Panc1 (cell line): Measurements from ENCODE around the gene DUSP1. TPM values are rescaled to one million over a fixed set of nuclear protein-coding genes. Genes with fewer than 3 reads are reported as not detected.
A peak's percentile ranks its signal among the peaks of the same experiment; 100 is the strongest.

ENCODE experiments used
- ATAC-seq: fragments of 200-7000 bp; cut with Tn5 transposase; 2 replicates; pipeline ENCODE4 v1.9.1; 2020; ENCODE audit warnings: mild to moderate bottlenecking, moderate library complexity
- BruUV-seq: library from RNA; stranded (reverse); fragments of 400-500 nt; replicated peaks from 2 replicates; lab custom pipeline; 2021; lab: Mats Ljungman, UMichigan
- CTCF ChIA-PET: fragments of 300-600 bp; sonication (Branson Sonifier 250); formaldehyde crosslinking; loops from one replicate; lab custom pipeline; 2022; ENCODE audit warnings: antibody characterized with exemption; lab: Charles Lee
- POLR2A ChIA-PET: fragments of 300-600 bp; sonication (Branson Sonifier 250); formaldehyde crosslinking; loops from one replicate; lab custom pipeline; 2022; ENCODE audit warnings: antibody characterized with exemption; lab: Charles Lee
- DNase-seq: peaks from one replicate; pipeline ENCODE4 v3.0.0-alpha.2; 2010; ENCODE audit warnings: low read depth, low spot score
- H3K27ac ChIP-seq: 2 replicates; pipeline ENCODE4 v1.5.1; 2011; ENCODE audit warnings: mild to moderate bottlenecking, low read length, inconsistent platforms
- H3K27me3 ChIP-seq: fragments of 200-500 bp; sonication (Bioruptor generic); 2 replicates; pipeline ENCODE4 v1.6.0; 2014; ENCODE audit warnings: low read length, inconsistent platforms; ENCODE audit not compliant: control insufficient read depth, insufficient read depth
- H3K36me3 ChIP-seq: fragments of 200-500 bp; sonication (Bioruptor generic); 2 replicates; pipeline ENCODE4 v1.5.1; 2014; ENCODE audit warnings: inconsistent platforms, mild to moderate bottlenecking, low read length, moderate library complexity; ENCODE audit not compliant: control insufficient read depth, insufficient read depth
- H3K4me1 ChIP-seq: 2 replicates; pipeline ENCODE4 v1.5.1; 2011; ENCODE audit warnings: inconsistent platforms, mild to moderate bottlenecking, low read length, moderate library complexity; ENCODE audit not compliant: control insufficient read depth, insufficient read depth
- H3K4me3 ChIP-seq, 2 experiments: 2 replicates each; pipeline ENCODE4 v1.5.1; 2011 to 2012; ENCODE audit warnings: low read depth in 2 of 2, low read length in 2 of 2, mild to moderate bottlenecking in 2 of 2, inconsistent platforms in 1 of 2, moderate library complexity in 1 of 2
- H3K9me3 ChIP-seq: fragments of 200-500 bp; sonication (Bioruptor generic); 2 replicates; pipeline ENCODE4 v1.5.1; 2014; ENCODE audit warnings: low read depth, mild to moderate bottlenecking, inconsistent platforms, low read length, moderate library complexity; ENCODE audit not compliant: control insufficient read depth, insufficient read depth
- CTCF ChIP-seq: fragments of 450-650 bp; IDR thresholded peaks from 2 replicates; pipeline ENCODE4 v1.5.1; 2017; ENCODE audit warnings: mild to moderate bottlenecking
- POLR2AphosphoS5 ChIP-seq: IDR thresholded peaks from 2 replicates; pipeline ENCODE4 v1.6.1; 2012; ENCODE audit warnings: mild to moderate bottlenecking, low read depth, low read length, moderate library complexity
- REST ChIP-seq, 2 experiments: IDR thresholded peaks; 2 replicates each; pipeline ENCODE4 v1.6.1; 2011 to 2012; ENCODE audit warnings: low read depth in 2 of 2, control low read depth in 1 of 2, low read length in 1 of 2, mild to moderate bottlenecking in 1 of 2, moderate library complexity in 1 of 2; ENCODE audit not compliant: insufficient read depth in 1 of 2
- SIN3A ChIP-seq: IDR thresholded peaks from 2 replicates; pipeline ENCODE4 v1.6.1; 2012; ENCODE audit warnings: low read depth, mild to moderate bottlenecking, low read length, moderate library complexity, borderline replicate concordance; ENCODE audit not compliant: insufficient read depth
- TCF7L2 ChIP-seq: IDR thresholded peaks from 2 replicates; pipeline ENCODE4 v1.6.1; 2011; ENCODE audit warnings: mild to moderate bottlenecking, low read depth, low read length, inconsistent platforms
- in situ Hi-C: cut with HindIII; loops from 2 replicates; pipeline ENCODE4 v1.10.0; 2016; ENCODE audit warnings: low sequenced_read_pairs, low pct_unique_long_range_greater_than_20kb
- intact Hi-C: fragments of 100-400 bp; cut with micrococcal nuclease; formaldehyde crosslinking; loops from one replicate; pipeline ENCODE4 v1.10.0; 2022; ENCODE audit not compliant: unreplicated experiment
- total RNA-seq: library from RNA; stranded (reverse); gene quantifications from one replicate; pipeline ENCODE4 v1.2.1, GENCODE V29; 2021; ENCODE audit not compliant: unreplicated experiment

DUSP1 gene
- total RNA-seq, 1 experiment from 2014 or later, result 79.9 TPM

GRCh38 chr5:172793577-172794488 is 22.8 kb upstream of the DUSP1 start:
- ChIA-PET POLR2A (interaction anchor here (0.6 kb wide), 1 partner anchor 104 kb away, joined by 16 read pairs; no protein-coding TSS in a partner anchor), CTCF (no interaction called here)
- intact Hi-C loops, result no loop called here
- BruUV-seq, result no TSS peak
- in situ Hi-C loops, result no loop called here
- H3K4me1 ChIP-seq, result peaks cover 52% of the 10 kb centered on the region
- H3K27me3 ChIP-seq, result no peaks in the 10 kb centered on the region
- peak overlapping the region; percentile 63 for H3K27ac ChIP-seq
- H3K9me3 ChIP-seq, result no peaks in the 10 kb centered on the region
- H3K4me3 ChIP-seq, result no peak overlapping the region
- TF ChIP-seq SIN3A, result no peak
- ATAC-seq (no peak), DNase-seq (no peak)
- no peaks in the 10 kb centered on the region for H3K36me3 ChIP-seq

- Histone ChIP-seq H3K27me3 (no peaks in the 10 kb centered on the region), H3K4me3 (no peak overlapping the region), H3K4me1 (peaks cover 50% of the 10 kb centered on the region), H3K9me3 (no peaks in the 10 kb centered on the region), H3K27ac (peak overlapping the region; percentile 63), H3K36me3 (no peaks in the 10 kb centered on the region)
- POLR2A ChIA-PET, result interaction anchor here (0.9 kb wide), 1 partner anchor 16 kb away, joined by 3 read pairs; no protein-coding TSS in a partner anchor
- no peak for DNase-seq
- ATAC-seq, result no peak
- no peak for TF ChIP-seq TCF7L2
- no peak for TF ChIP-seq POLR2AphosphoS5
- TF ChIP-seq CTCF, result no peak
- TF ChIP-seq REST (IDR thresholded peaks at IDR 0.05; ENCODE audit: insufficient read depth in 1 of 2, low read depth in 2 of 2, low read length in 1 of 2), result no peak
- intact Hi-C loops (no loop called here), in situ Hi-C loops (no loop called here)
- CTCF ChIA-PET, result no interaction called here
- BruUV-seq, result no TSS peak
These were observed 21.9 kb upstream of the DUSP1 start for GRCh38 chr5:172792701-172793570.
